Natural killer cell (primary cell): Measurements from ENCODE around the gene GPR37L1. TPM values are rescaled to one million over a fixed set of nuclear protein-coding genes. Genes with fewer than 3 reads are reported as not detected.

ENCODE experiments used
- ATAC-seq, 3 donors: fragments of 150-1000 bp in 2 of 3; fragments of 200-7000 bp in 1 of 3; cut with Tn5 transposase; 1 replicate in 1 of 3; 2 replicates in 2 of 3; pipeline ENCODE4 v1.10.0; 2021; ENCODE audit warnings: mild to moderate bottlenecking in 2 of 3, moderate library complexity in 2 of 3
- DNase-seq, 2 donors: peaks; one replicate each; pipeline versions ENCODE4 v3.0.0 to v3.0.0-alpha.2; 2013 to 2021; ENCODE audit warnings: mixed read lengths in 1 of 2
- H3K27ac ChIP-seq: one replicate; pipeline ENCODE4 v1.5.1; 2013; ENCODE audit warnings: mild to moderate bottlenecking, low read length
- H3K27me3 ChIP-seq: one replicate; pipeline ENCODE4 v1.6.1; 2013; ENCODE audit warnings: low read length; ENCODE audit not compliant: control insufficient read depth, insufficient read depth
- H3K36me3 ChIP-seq: one replicate; pipeline ENCODE4 v1.6.1; 2013; ENCODE audit warnings: low read length; ENCODE audit not compliant: control insufficient read depth, insufficient read depth
- H3K4me1 ChIP-seq: one replicate; pipeline ENCODE4 v1.6.1; 2013; ENCODE audit warnings: low read length; ENCODE audit not compliant: control insufficient read depth, insufficient read depth
- H3K4me3 ChIP-seq: one replicate; pipeline ENCODE4 v1.5.1; 2013; ENCODE audit warnings: low read length
- H3K9me3 ChIP-seq: one replicate; pipeline ENCODE4 v1.6.1; 2013; ENCODE audit warnings: low read length; ENCODE audit not compliant: control insufficient read depth, insufficient read depth
- H3K27ac Mint-ChIP-seq, 2 donors: one replicate each; pipeline ENCODE4 v1.8.0; 2022; ENCODE audit warnings: mild to moderate bottlenecking in 2 of 2, mixed read lengths in 2 of 2, moderate library complexity in 1 of 2
- H3K27me3 Mint-ChIP-seq, 2 donors: one replicate each; pipeline ENCODE4 v1.8.0; 2022; ENCODE audit warnings: low read depth in 2 of 2, mixed read lengths in 2 of 2
- H3K36me3 Mint-ChIP-seq: one replicate; pipeline ENCODE4 v1.8.0; 2022; ENCODE audit warnings: mixed read lengths
- H3K4me1 Mint-ChIP-seq, 2 donors: one replicate each; pipeline ENCODE4 v1.8.0; 2022; ENCODE audit warnings: mixed read lengths in 2 of 2
- H3K4me3 Mint-ChIP-seq: one replicate; pipeline ENCODE4 v1.8.0; 2022; ENCODE audit warnings: mild to moderate bottlenecking, moderate library complexity, mixed read lengths
- H3K9me3 Mint-ChIP-seq, 2 donors: one replicate each; pipeline ENCODE4 v1.8.0; 2022; ENCODE audit warnings: mixed read lengths in 2 of 2
- WGBS: methylation state at CpG from one replicate; pipeline ENCODE4 v1.1.7; 2013; ENCODE audit warnings: missing lambda C conversion rate; ENCODE audit not compliant: insufficient coverage; 5-methylcytosine and 5-hydroxymethylcytosine counted together
- intact Hi-C: fragments of 100-400 bp; cut with micrococcal nuclease; formaldehyde crosslinking; loops from one replicate; pipeline ENCODE4 v1.14.2; 2022
- total RNA-seq, 4 donors: library from RNA; stranded (reverse); fragments of 120-200 nt in 1 of 4; gene quantifications; one replicate each; pipeline versions ENCODE4 v1.2.3 to v1.2.4, GENCODE V29; 2013 to 2022
- TF ChIP-seq, protein P1 (sequence below): fragments of 200-600 bp; IDR thresholded peaks from one replicate; pipeline ENCODE4 v1.8.0; 2022; ENCODE audit warnings: antibody characterized with exemption

GPR37L1 gene
- total RNA-seq, 3 donors from 2014 or later (not counting 1 experiment from before 2014, with no cell fraction given) = not detected

DNA sequence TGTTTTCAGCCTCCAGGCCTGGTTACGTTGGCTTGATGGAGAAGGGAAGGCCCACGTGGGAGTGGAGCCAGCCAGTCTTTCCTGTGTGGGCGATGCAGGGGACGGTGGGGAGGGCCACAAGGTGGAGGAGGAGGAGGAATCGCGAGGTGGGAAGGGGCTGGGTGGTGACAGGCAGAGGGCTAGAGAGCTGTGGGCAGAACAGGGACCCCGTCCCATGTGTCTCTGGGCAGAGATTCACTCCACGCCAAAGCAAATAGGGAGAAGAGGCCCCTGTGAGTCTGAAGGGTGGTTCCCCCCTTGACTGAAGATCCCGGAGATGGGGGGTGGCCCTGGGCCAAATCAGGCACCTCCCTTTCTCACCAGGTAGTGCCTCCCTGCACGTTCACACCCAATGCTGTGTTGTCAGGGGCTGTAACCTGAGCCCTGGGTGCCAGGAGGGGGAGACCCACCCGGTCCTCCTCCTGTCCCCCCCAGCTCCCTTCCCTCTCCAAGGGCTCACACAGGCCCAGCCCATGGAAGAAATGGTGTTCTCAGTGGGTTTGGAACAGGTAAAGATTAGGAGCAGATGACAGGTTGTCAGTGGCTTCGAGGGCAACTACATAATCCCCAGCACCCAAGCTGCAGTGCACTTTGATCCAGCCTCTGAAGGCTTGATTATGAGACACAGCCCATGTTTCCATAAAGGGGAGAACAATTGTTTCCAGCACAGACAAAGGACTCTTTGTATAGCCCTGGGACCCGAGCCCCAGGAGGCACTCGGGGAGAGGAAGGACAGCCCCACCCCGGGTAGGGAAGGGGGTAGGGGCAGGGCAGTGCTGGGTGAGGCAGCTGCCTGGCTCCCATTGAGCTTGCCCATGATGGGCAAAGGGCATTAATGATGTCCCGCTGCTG is 37.7 kb upstream of the GPR37L1 start:
- H3K4me3 Mint-ChIP-seq = no peak overlapping the region
- H3K9me3 Mint-ChIP-seq = no peaks in the 10 kb centered on the region
- no peaks in the 10 kb centered on the region for H3K4me1 Mint-ChIP-seq
- no peaks in the 10 kb centered on the region for H3K36me3 Mint-ChIP-seq
- DNase-seq = no peak
- no peak overlapping the region for H3K27ac ChIP-seq
- no peaks in the 10 kb centered on the region for H3K36me3 ChIP-seq
- H3K4me1 ChIP-seq = no peaks in the 10 kb centered on the region
- WGBS = 66% methylated on average over 15 of the region's 16 CpGs
- no peaks in the 10 kb centered on the region for H3K27me3 ChIP-seq
- H3K27ac Mint-ChIP-seq = no peak overlapping the region
- H3K4me3 ChIP-seq = no peak overlapping the region
- intact Hi-C loops = no loop called here
- no peaks in the 10 kb centered on the region for H3K9me3 ChIP-seq
- no peak for ATAC-seq
- TF ChIP-seq, protein P1, sequence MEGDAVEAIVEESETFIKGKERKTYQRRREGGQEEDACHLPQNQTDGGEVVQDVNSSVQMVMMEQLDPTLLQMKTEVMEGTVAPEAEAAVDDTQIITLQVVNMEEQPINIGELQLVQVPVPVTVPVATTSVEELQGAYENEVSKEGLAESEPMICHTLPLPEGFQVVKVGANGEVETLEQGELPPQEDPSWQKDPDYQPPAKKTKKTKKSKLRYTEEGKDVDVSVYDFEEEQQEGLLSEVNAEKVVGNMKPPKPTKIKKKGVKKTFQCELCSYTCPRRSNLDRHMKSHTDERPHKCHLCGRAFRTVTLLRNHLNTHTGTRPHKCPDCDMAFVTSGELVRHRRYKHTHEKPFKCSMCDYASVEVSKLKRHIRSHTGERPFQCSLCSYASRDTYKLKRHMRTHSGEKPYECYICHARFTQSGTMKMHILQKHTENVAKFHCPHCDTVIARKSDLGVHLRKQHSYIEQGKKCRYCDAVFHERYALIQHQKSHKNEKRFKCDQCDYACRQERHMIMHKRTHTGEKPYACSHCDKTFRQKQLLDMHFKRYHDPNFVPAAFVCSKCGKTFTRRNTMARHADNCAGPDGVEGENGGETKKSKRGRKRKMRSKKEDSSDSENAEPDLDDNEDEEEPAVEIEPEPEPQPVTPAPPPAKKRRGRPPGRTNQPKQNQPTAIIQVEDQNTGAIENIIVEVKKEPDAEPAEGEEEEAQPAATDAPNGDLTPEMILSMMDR = no peak
- H3K27me3 Mint-ChIP-seq = no peaks in the 10 kb centered on the region

DNA sequence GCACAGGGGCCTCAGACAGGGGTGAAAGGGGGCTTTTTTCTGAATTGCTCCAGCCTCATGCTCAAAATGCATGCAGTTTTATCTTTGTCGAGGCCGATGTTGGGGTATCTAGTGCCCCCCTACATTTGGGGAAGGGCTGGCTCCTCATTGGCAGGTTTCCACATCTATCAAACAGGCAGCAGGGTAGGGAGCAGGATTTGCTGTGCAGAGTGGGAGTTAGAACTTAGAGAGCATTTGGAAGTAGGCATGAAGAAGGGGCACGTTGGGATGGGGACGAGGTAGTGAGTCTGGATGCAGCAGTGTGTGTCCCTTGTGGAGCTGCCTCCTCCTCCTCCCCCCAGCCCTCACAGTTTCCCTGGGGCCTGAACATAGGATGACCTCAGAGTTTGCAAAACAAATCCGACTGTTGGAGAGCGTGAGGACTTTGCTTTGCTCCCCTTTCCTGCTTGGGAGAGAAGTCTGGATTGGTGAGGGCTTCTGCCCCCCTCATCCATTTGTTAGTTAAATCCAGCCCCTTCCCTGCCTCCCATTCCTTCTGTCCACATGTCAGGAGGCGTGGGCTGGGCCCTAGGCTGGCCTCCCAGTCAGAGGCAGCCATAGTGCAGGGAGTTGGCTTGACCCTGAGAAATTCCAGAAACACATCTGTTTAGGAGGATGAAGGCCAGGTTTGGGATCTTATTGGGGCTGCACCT is 36.9 kb upstream of the GPR37L1 start:
- TF ChIP-seq, protein P1 = no peak
- H3K36me3 ChIP-seq = no peaks in the 10 kb centered on the region
- no peaks in the 10 kb centered on the region for H3K9me3 ChIP-seq
- intact Hi-C loops = no loop called here
- Mint-ChIP-seq H3K4me3 (no peak overlapping the region), H3K9me3 (no peaks in the 10 kb centered on the region), H3K4me1 (no peaks in the 10 kb centered on the region), H3K27ac (no peak overlapping the region), H3K27me3 (peaks cover 0 to under 1% of the 10 kb centered on the region in 2 donors), H3K36me3 (no peaks in the 10 kb centered on the region)
- no peaks in the 10 kb centered on the region for H3K4me1 ChIP-seq
- no peaks in the 10 kb centered on the region for H3K27me3 ChIP-seq
- 75% methylated on average over 6 of the region's 7 CpGs for WGBS
- DNase-seq (no peak), ATAC-seq (no peak)
- H3K27ac ChIP-seq = no peak overlapping the region
- no peak overlapping the region for H3K4me3 ChIP-seq

GRCh38 chr1:202086579-202087350 is 36.0 kb upstream of the GPR37L1 start:
- H3K27me3 ChIP-seq = no peaks in the 10 kb centered on the region
- no peaks in the 10 kb centered on the region for H3K4me1 ChIP-seq
- TF ChIP-seq, protein P1 = no peak
- no peak overlapping the region for H3K4me3 Mint-ChIP-seq
- 69% methylated on average over 7 of the region's 7 CpGs for WGBS
- no peak overlapping the region for H3K27ac Mint-ChIP-seq
- H3K4me3 ChIP-seq = no peak overlapping the region
- H3K36me3 ChIP-seq = no peaks in the 10 kb centered on the region
- H3K27me3 Mint-ChIP-seq = peaks cover 0 to 6% of the 10 kb centered on the region in 2 donors
- no peaks in the 10 kb centered on the region for H3K9me3 ChIP-seq
- no peak overlapping the region for H3K27ac ChIP-seq
- DNase-seq = no peak
- intact Hi-C loops = no loop called here
- no peaks in the 10 kb centered on the region for H3K36me3 Mint-ChIP-seq
- ATAC-seq = no peak
- no peaks in the 10 kb centered on the region for H3K4me1 Mint-ChIP-seq
- H3K9me3 Mint-ChIP-seq = no peaks in the 10 kb centered on the region
